A673 (cell line): ENCODE data around the gene LMF2.

ENCODE experiments used
- EZH2 ChIP-seq: fragments of 200-600 bp; sonication (generic); IDR thresholded peaks from 2 replicates; pipeline ENCODE4 v1.6.1; 2017; ENCODE audit warnings: borderline replicate concordance, low read depth, mild to moderate bottlenecking, mixed read lengths, antibody characterized with exemption, low read length; ENCODE audit not compliant: poor library complexity, severe bottlenecking
- TF ChIP-seq, protein P1 (sequence below): fragments of 300-800, 200-600 bp; sonication (generic); conservative IDR thresholded peaks from 2 replicates; pipeline ENCODE4 v1.5.1; 2017; ENCODE audit warnings: low read depth, mild to moderate bottlenecking, antibody characterized with exemption, low read length, moderate library complexity, mixed read lengths

DNA sequence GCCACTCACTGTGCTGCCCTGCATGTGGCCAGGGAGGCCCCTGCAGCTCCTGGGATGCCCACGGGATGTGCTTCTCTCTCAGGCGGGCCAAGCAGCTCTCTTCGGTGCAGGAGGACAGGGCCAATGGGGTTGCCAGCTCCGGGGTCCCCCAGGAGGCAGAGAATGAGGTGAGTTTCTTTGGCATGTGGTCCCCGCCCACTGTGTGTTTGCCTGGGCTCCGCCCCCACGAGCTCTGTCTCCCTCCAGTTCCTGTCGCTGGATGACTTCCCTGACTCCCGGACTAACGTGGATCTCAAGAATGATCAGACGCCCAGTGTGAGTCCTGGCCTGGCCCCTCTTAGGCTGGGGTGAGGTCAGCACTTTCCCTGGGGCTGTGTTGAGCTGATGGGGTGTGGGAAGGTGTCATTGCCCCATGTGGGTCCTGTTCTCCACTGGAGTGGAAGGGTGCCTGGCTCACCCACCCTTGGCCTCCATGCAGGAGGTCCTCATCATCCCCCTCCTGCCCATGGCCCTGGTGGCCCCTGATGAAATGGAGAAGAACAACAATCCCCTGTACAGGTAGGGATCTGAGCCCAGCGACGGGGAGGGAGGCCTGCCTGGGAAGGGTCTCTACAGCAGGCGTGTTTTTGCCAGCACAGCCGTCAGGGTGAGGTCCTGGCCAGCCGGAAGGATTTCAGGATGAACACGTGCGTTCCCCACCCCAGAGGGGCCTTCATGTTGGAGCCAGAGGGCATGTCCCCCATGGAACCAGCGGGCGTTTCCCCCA is 10.2 kb upstream of the LMF2 start:
- TF ChIP-seq, protein P1, sequence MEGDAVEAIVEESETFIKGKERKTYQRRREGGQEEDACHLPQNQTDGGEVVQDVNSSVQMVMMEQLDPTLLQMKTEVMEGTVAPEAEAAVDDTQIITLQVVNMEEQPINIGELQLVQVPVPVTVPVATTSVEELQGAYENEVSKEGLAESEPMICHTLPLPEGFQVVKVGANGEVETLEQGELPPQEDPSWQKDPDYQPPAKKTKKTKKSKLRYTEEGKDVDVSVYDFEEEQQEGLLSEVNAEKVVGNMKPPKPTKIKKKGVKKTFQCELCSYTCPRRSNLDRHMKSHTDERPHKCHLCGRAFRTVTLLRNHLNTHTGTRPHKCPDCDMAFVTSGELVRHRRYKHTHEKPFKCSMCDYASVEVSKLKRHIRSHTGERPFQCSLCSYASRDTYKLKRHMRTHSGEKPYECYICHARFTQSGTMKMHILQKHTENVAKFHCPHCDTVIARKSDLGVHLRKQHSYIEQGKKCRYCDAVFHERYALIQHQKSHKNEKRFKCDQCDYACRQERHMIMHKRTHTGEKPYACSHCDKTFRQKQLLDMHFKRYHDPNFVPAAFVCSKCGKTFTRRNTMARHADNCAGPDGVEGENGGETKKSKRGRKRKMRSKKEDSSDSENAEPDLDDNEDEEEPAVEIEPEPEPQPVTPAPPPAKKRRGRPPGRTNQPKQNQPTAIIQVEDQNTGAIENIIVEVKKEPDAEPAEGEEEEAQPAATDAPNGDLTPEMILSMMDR = no peak
- TF ChIP-seq EZH2 = no peak
